HG03469 (cell line): ENCODE measurements around the gene EHD4.

Experiments used
- ATAC-seq: cut with Tn5 transposase; IDR thresholded peaks from one replicate; pipeline ENCODE4 v1.9.1; 2021; ENCODE audit warnings: mild to moderate bottlenecking, moderate library complexity, moderate number of reproducible peaks; ENCODE audit not compliant: unreplicated experiment

EHD4 gene

GRCh38 chr15:41882689-41883483 lies 89.5 kb downstream of the EHD4 start:
- no peak for ATAC-seq

DNA sequence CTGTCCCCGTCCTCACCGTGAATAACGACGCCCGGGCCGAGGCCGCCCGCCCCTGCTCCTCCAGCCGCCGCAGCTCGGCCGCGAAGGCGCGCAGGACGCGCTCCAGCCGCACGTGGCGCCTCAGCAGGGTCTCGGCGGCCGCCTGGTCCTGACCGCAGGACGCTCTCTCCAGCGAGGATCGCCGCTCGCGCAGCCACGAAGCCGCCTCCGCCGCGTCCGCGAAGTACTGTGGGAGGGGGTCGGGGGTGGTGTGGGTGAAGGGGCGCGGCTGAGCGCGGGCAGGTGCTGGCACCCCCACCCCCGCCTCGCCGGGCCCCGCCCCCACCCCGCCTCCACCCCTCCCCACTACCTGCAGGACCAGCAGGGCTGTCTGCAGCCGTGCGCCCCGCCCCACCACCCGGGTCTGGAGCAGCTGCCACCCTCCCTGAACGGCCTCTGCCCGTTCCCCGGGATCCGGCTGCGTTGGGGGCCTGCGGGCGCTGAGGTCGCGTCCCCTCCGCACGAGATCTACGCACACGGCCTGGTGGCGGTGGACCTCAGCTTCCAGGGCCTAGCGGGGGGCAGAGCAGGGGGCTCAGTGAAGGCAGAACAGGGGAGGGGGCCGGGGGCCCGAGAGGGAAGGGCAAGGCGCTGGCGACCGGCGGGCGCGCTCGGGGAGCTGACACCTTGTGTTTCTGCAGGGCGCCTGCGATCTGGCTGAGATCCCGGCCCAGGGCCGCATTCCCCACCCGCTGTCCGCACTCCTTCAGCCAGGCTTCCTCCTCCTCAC lies 90.3 kb downstream of the EHD4 start:
- ATAC-seq: no peak

- ATAC-seq: no peak
Measured at GRCh38 chr15:41881550-41881919, 90.8 kb downstream of the EHD4 start.

- ATAC-seq: no peak
Measured at GRCh38 chr15:41881086-41881485, 91.3 kb downstream of the EHD4 start.

GRCh38 chr15:41880156-41880877 lies 92.0 kb downstream of the EHD4 start:
- no peak for ATAC-seq

GRCh38 chr15:41879321-41879845 lies 93.0 kb downstream of the EHD4 start:
- ATAC-seq: no peak

DNA sequence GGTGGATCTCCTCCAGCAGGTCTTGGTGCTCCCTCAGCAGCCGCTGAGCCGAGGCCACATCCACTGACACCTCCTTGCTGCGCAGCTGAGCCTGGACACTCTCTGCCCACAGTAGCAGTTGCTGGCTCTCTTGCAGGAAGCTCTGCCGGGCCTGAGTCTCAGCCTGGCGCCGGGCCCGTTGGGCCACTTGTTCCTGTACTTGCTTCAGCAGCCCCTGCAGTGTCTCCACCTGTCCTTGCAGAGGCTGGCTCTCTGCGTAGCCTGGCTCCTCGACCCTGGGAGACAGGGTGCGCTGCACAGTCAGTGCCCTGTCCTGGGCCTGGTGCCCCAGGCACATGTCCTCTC lies 94.0 kb downstream of the EHD4 start:
- ATAC-seq: no peak

GRCh38 chr15:41877631-41878354 lies 94.6 kb downstream of the EHD4 start:
- ATAC-seq: no peak

GRCh38 chr15:41876689-41877088 lies 95.7 kb downstream of the EHD4 start:
- no peak for ATAC-seq

- ATAC-seq: no peak
Measured at GRCh38 chr15:41876007-41876406, 96.3 kb downstream of the EHD4 start.

DNA sequence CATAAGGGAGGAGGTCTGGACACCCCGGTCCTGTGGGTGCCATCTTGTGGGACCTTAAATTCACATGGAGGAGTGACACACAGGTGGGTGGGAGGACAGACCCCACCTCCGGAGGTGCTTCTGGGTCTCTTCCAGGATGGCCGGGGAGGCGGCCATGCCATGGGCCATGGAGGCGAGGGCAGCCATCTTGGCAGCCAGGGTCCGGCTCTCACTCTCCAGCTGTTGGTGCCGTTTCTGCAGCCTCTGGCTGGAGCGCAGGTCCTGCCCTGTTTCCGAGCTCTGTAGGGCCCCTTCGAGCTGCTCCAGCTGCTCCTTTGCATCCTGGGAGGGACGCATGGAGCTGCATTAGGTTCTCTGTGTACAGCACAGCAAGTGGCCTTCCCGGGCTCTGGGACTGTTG lies 97.6 kb downstream of the EHD4 start:
- ATAC-seq: no peak

DNA sequence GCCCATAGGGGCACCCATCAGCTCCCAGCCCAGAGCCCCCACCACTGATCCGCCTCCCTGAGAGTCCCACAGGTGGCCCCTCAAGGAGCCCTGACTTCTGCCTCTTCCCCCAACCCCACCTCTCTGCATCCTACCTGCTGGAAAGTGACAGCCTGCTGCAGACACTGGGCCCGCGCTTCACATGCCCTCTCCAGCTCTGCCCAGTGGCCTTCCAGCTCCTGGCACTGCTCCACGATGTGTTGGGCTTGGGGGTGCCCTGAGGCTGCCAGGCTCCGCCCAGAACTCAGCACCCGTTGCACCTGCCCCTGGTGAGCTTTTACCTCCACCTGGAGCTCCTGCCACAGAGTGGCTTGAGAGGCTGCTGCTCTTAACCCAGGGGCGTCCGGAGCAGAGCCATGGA lies 98.6 kb downstream of the EHD4 start:
- ATAC-seq: no peak

- ATAC-seq: no peak
Measured at GRCh38 chr15:41872166-41872747, 100.1 kb downstream of the EHD4 start.

DNA sequence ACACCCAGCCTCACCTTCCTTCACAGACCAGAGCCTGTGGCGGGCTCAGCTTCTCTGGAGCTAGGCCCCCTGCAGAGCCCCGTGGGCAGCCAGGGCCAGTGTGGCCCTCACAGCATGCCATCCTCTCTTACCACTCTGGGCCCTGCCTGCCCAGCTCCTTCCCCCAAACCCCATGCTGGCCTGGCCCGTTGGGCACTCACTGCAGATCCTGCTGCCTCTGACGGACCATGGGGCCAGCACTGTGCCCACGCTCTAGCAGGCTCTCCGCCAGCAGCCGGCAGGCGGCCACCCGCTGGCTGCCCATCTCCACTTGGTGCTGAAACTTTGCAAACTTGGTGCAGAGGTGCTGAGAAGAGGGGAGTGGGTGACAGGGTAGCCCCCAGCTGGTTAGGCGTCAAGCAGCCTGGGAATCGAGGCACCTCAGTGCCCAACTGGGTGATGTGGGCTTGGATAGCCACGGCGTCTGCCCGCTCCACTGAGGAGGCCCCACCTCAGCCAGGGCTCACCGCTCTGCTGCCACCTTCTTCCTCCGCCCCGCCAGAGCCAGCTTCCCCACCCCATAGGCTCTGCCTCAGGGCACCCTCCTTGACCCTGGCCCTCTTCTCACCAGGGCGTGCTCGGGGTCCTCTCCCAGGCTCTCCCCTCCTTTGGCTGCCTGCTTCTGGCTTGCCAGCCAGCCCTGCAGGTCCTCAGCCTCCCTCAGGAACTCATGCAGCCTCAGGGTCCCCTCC lies 101.0 kb downstream of the EHD4 start:
- ATAC-seq: no peak

GRCh38 chr15:41870689-41871081 lies 101.7 kb downstream of the EHD4 start:
- no peak for ATAC-seq

GRCh38 chr15:41869770-41870688 lies 102.3 kb downstream of the EHD4 start:
- no peak for ATAC-seq

DNA sequence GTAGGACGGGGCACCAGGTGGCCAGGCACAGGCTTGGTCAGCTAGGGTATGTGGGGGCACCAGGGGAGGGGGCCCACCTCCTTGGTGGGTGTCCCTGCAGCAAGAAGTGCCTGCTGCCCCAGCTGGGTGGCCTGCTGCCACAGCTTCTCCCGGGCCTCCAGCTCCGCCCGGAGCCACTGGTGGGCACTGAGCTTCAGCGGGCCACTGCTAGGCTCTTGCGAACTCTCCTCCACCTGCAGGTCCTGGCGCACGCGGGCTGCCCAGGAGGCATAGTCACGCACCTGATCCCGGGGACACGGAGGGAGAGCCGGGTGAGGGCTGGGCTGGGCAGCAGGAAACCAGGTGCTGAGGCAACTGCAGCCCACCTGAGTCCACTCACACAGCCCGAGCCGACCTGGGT lies 104.0 kb downstream of the EHD4 start:
- ATAC-seq: no peak

GRCh38 chr15:41866872-41867579 lies 105.3 kb downstream of the EHD4 start:
- no peak for ATAC-seq
